Loucy (cell line): ENCODE measurements around the gene B4GALNT4.

Experiments
- EZH2phosphoT487 ChIP-seq: fragments of 200-600 bp; IDR thresholded peaks from 2 replicates; pipeline ENCODE4 v1.6.1; 2018; ENCODE audit warnings: antibody characterized with exemption, mild to moderate bottlenecking, moderate library complexity, borderline replicate concordance
- TF ChIP-seq, protein P1 (sequence below): fragments of 200-600 bp; sonication (generic); conservative IDR thresholded peaks from 2 replicates; pipeline ENCODE4 v1.5.1; 2014; ENCODE audit warnings: mild to moderate bottlenecking, antibody characterized with exemption, low read length

DNA sequence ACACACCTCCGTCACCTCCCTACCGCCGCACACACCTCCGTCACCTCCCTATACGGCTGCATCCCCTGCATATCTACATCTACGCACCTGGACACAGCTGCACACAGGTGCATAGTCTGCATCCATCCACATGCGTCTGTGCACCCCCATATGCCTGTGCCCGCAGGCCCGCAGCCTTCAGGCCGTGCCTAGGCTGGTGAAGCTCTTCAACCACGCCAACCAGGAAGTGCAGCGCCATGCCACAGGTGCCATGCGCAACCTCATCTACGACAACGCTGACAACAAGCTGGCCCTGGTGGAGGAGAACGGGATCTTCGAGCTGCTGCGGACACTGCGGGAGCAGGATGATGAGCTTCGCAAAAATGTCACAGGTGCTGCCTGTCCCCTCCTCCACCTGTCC, 29.5 kb downstream of the B4GALNT4 start:
- TF ChIP-seq, protein P1, sequence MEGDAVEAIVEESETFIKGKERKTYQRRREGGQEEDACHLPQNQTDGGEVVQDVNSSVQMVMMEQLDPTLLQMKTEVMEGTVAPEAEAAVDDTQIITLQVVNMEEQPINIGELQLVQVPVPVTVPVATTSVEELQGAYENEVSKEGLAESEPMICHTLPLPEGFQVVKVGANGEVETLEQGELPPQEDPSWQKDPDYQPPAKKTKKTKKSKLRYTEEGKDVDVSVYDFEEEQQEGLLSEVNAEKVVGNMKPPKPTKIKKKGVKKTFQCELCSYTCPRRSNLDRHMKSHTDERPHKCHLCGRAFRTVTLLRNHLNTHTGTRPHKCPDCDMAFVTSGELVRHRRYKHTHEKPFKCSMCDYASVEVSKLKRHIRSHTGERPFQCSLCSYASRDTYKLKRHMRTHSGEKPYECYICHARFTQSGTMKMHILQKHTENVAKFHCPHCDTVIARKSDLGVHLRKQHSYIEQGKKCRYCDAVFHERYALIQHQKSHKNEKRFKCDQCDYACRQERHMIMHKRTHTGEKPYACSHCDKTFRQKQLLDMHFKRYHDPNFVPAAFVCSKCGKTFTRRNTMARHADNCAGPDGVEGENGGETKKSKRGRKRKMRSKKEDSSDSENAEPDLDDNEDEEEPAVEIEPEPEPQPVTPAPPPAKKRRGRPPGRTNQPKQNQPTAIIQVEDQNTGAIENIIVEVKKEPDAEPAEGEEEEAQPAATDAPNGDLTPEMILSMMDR = no peak
- TF ChIP-seq EZH2phosphoT487 = no peak
